Astrocyte of the hippocampus (primary cell): ENCODE results near the gene RMRP.
"Not testable (repeated sequence)": the region's sequence is repeated elsewhere in the genome, so short reads cannot be mapped to it uniquely, and the experiment has no call there.

Source experiments
- DNase-seq: peaks from one replicate; pipeline ENCODE4 v3.0.0; 2011; ENCODE audit warnings: low read depth, low spot score

Gene RMRP

DNA sequence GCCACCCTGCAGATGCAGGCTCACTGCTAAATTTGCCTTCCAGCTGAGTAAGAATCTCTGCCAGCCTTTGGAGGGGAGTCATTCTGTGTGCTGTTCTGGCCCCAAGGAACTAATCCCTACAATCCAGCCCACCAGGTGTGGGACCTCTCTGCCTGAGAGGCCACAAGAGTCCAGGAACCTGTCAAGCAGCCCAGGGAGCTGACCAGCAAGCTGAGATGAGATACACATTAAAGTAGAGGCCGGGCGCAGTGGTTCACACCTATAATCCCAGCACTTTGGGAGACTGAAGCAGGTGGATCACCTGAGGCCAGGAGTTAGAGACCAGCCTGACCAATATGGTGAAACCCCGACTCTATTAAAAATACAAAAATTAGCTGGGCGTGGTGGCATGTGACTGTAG is 45.8 kb downstream of the RMRP start:
- DNase-seq, result not testable (repeated sequence)

DNA sequence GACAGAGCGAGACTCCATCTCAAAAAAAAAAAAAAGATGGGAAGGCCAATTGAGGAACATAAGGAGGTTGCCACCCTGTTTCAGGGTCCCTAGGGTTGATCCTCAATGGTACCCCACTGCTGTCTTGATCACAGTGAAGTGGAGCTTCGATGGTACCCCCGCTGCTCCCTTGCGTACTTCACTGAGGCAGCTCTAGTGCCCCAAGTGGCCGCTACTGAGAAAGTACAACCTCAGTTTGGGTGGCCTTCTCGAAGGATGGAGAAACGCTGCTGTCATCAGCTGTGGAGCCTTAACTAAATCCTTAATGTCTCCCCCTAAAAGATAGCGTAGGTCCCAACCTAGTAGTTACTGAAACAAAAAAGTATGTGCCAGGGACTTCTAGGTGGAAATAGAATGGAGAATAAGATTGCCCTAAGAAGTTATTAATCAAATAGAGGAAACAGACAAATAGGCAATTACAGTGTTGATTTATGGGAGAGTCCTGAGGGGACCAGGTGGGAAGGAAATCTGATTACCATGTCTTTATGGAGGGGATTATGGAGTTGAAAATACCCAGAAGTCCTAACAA is 46.5 kb downstream of the RMRP start:
- peak; percentile 51 for DNase-seq

DNA sequence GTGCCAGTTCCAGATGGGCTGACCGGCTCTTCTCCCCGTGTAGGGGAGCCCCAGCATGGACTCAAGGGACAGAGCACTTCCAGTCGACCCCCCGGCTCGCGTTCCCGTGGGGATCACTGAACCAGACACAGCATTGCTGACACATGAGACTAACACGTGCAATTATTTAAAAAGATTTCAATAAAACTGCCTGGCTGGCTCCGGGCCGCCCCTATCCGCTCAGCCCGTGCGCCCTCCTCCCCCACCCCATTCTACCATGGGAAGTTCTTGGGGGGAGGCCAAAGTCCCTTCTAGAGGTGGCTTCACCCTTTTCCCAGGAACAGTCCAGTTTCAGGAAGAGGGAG is 48.0 kb downstream of the RMRP start:
- DNase-seq, result no peak

DNA sequence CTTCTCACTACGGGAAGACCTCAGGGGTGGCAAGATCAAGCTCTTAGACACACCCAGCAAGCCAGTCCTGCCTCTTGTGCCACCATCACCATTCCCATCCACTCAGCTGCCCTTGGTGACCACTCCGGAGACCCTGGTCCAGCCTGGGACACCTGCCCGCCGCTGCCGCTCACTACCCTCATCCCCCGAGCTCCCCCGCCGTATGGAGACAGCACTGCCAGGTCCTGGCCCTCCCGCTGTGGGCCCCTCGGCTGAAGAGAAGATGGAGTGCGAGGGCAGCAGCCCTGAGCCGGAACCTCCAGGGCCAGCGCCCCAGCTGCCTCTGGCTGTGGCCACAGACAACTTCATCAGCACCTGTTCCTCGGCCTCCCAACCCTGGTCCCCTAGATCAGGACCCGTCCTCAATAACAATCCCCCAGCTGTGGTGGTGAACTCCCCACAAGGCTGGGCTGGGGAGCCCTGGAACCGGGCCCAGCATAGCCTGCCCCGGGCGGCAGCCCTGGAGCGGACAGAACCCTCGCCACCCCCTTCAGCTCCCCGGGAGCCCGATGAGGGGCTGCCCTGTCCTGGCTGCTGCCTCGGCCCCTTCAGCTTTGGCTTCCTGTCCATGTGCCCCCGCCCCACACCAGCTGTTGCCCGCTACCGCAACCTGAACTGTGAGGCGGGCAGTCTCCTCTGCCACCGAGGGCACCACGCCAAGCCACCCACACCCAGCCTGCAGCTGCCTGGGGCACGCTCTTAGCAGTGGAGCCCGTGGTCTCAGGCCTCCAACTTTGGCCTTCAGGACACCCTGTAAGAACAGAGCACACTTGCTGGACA is 48.6 kb downstream of the RMRP start:
- DNase-seq, result no peak

DNA sequence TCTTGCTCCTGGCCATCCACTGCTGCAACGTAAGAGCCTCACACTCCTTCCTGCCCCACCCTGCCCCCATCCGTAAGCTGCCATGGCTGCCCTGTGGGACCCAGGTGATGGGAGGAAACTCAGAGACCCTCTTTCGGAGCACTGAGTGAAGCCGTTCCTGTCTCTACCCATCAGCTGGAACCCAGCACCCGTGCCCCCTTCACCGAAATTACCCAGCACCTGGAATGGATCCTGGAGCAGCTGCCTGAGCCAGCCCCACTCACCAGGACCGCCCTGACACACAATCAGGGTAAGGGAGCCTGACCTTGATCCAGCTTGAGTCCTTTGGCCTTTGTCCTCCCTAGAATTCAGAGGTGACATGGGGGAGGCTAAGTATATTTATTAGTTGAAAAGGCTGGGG is 49.6 kb downstream of the RMRP start:
- no peak for DNase-seq
